GM21515 (cell line): ENCODE results near the gene KCNE2.

Source experiments
- ATAC-seq: cut with Tn5 transposase; IDR thresholded peaks from one replicate; pipeline ENCODE4 v1.9.1; 2021; ENCODE audit not compliant: unreplicated experiment

The KCNE2 gene, protein sequence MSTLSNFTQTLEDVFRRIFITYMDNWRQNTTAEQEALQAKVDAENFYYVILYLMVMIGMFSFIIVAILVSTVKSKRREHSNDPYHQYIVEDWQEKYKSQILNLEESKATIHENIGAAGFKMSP

DNA sequence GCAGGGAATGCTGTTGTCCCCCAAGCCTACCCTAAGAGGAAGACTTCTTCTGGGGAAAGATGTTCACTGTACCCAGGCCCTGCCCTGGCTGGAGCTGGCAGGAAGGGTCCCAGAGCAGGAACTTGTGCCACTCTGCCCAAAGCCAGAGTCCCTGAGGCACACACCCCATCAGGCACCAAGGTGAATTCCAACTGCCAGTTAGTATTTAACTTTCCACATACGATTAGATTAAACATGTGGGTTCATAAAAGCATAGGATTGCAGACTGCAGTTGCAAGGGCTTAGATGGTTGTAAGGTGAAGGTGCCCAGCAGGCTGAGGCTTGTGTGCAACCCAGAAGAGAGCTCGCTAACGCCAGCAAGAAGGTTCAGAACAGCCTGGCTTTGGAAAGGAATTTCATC, at the start of gene KCNE2:
Gene KCNE2 (plus strand): TSS at position 274 of the 400 bp plus-strand sequence. CDS start 6,473 bp downstream, outside the sequence.
- ATAC-seq, result no peak

GRCh38 chr21:34319585-34319984, 44.2 kb upstream of the KCNE2 start:
- no peak for ATAC-seq

- no peak for ATAC-seq
These were observed 43.8 kb upstream of the KCNE2 start for GRCh38 chr21:34320011-34320410.

GRCh38 chr21:34330055-34330454, 33.8 kb upstream of the KCNE2 start:
- no peak for ATAC-seq

DNA sequence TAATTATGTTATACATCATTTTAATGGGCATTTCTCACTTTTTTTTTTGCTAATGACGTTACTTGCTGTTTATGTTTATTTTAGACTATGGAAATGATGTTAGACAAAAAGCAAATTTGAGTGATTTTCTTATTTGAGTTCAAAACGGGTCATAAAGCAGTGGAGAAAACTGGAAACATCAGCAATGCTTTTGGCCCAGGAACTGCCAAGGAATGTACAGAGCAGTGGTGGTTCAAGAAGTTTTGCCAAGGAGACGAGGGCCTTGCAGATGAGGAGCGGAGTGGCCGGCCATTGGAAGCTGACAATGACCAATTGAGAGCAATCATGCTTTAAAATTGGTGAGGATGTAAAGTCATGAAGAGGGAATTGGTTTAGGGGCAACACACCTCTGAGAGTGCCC, 32.1 kb upstream of the KCNE2 start:
- no peak for ATAC-seq

- no peak for ATAC-seq
These were observed 31.5 kb upstream of the KCNE2 start for GRCh38 chr21:34332347-34332746.

- ATAC-seq, result no peak
These were observed 30.6 kb upstream of the KCNE2 start for GRCh38 chr21:34333121-34333739.

- ATAC-seq, result no peak
These were observed 28.5 kb upstream of the KCNE2 start for GRCh38 chr21:34335316-34335715.

- ATAC-seq, result no peak
These were observed 27.6 kb upstream of the KCNE2 start for GRCh38 chr21:34336245-34336644.

DNA sequence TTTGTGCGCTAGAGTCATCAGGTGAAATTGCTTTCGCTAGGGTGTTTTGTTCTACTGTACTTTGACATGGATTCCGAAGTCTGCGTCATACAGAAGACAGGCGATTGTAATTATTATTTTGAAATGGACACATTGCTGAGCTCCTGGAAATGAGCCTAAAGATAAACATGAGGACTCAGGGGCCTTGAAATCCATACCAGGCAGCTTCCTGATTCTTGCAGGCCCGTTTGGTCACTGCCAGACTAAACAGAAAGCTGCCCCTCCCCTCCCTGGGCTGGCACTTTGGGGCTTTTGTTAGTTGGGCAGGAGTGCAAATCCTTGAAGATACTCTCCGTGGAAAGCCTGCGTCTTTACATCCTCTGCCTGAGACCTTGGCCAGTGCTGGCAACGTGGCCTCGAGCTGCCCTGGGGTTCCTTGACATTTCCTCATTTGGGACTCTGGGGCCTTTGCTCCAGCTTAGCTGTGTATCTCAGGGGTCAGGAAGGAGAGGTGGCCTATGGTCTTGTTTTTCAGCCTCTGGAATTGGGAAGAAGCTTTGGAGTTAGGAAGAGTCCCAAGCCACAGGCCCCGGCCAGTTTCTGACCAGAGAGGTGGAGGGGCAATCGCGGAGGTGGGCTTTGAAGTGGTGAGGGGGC, 26.9 kb upstream of the KCNE2 start:
- ATAC-seq, result no peak

GRCh38 chr21:34337741-34338140, 26.1 kb upstream of the KCNE2 start:
- no peak for ATAC-seq

DNA sequence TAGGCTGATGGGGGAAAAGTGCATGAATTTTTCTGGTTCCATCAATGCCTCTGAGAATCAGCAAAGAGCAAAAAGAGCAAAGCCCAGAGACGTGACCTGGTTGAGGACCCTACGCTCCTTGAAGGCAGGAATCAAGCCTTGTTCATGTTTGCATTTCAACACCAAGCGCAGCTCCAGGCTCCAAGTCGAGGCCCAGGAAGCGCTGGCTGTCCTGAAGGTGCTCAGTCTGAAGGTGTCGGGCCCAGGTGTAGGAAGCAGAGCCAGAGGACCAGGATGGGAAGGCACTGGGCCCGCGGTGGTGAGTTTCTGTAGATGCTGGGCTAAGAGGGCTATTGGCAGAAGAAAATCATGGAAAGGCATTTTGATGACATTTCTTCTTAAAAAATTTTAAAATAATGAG, 25.6 kb upstream of the KCNE2 start:
- ATAC-seq, result no peak

GRCh38 chr21:34340061-34340460, 23.7 kb upstream of the KCNE2 start:
- no peak for ATAC-seq

- no peak for ATAC-seq
These were observed 21.3 kb upstream of the KCNE2 start for GRCh38 chr21:34342476-34342875.

- ATAC-seq, result no peak
These were observed 20.5 kb upstream of the KCNE2 start for GRCh38 chr21:34343347-34343746.

DNA sequence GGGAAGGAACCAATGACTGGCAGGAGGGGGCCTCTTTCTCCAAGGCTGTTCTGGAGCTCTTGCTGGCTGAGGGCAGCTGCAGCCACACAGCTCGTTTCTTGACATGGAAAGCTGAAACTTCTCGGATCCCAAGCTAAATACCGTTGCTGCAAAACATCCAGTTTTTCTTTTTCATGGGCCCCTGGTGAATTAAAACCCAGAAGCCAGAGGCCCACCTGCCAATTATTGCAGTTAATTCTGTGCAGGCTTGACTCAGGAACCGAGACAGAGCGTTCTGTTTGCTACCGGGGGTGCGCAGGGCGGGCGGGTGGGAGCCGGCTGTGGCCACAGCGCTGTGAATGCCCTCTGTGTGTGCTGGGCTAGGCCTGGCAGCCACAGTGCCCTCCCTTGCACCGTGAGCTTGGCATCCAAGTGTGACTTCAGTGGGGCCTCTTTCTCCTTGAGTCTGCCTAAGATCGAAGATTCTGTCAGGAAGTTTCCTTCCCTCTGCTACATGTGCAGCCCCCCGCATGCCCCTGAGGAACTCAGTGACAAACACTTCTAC, 19.9 kb upstream of the KCNE2 start:
- no peak for ATAC-seq

DNA sequence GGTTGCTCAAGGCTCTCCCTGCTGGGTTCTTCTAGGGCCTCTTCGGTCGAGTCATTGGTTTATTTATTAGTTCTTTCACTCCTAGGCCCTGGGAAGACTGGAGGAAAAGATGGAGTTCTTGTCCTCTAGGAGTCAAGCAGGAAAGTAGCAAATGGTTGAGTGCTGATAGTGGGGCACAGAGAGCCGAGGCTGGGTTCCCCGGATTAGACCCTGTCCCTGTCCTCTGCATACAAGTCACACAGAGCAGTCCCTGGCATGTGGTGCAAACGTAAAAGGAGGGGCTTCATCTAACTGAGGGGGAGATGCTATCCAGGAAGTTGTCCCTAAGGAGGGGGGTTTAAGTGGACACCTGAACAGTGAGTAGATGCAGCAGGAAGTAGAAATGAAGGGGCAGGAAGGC, 19.2 kb upstream of the KCNE2 start:
- ATAC-seq, result no peak

- ATAC-seq, result no peak
These were observed 18.5 kb upstream of the KCNE2 start for GRCh38 chr21:34345091-34345871.

DNA sequence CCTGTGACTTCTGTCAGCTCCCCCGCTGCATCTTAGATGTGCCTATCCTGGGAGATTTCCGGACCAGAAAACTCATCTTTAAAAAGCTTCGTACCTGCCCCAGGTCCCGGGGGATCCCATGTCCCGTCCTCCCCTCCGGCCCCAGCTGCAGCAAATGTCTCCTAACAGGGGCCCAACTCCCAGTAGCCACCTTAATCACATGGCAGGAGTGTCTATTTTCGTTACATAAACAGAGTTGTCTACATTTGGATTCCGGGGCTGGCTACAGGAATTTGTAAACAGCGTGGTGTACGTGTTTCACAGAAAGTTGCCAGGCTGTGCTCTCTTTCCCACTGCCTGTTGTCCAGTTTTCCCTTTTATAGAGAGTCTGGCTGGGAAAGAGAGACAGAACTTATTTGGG, 17.9 kb upstream of the KCNE2 start:
- ATAC-seq, result no peak

DNA sequence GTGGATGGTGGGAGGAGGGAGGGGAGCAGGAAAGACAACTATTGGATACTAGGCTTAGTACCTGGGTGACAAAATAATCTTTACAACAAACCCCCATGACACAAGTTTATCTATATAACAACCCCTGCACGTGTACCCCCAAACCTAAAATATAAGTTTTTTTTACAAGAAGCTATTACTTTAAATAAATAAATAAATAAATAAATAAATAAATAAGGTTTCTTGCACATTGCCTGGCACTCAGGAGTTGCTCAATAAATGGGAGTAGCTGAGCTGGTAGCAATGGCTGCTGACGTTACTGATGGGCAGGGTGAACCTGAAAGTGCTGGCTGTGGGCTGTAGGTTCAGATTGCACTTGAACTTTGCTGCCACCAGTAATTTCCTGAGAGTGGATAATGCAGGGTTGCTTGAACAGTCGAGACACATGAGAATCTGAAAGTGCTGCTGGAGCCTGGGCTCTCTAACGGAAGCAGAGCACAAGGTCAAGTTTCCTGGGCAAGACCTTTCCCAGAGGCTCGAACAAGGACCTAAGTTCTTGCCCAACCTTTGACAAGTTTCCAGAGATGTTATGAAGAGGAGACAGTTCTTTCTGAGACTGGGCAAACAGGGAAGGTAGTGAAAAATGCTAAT, 14.8 kb upstream of the KCNE2 start:
- no peak for ATAC-seq

DNA sequence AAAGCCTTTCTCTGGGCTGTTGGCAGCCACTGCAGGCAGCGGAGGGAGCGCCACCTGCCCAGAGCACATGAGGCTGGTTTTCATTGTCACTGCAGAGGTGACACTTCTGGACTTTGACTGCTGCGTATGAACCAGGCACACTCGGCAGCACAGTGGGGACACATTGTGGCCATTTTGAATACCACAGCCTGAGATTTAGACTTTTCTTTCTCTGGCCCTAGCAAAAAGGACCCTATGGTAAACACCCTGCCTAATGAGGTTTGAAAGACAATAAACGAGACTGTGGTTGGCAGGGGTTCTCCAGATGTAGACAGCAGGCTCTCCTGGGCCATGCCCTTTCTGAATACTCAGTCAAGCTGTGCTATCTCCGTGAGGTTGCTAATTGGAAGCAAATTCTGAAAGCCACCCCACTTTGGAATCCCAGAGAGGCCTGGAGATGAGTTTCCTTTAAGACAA, 12.0 kb upstream of the KCNE2 start:
- ATAC-seq, result no peak
